ENCODE measurements around the gene ZSCAN2. TPM values are rescaled to one million over a fixed set of nuclear protein-coding genes. Genes with fewer than 3 reads are reported as not detected.
"Not testable (repeated sequence)": the region's sequence is repeated elsewhere in the genome, so short reads cannot be mapped to it uniquely, and the experiment has no call there.

The ZSCAN2 gene
- total RNA-seq, 1 experiment from 2014 or later = 7.8 TPM

GRCh38 chr15:84638103-84638502 is 37.3 kb downstream of the ZSCAN2 start:
- DNase-seq (ENCODE audit: low read depth) = no peak

- not testable (repeated sequence) for DNase-seq (ENCODE audit: low read depth)
These were observed 41.1 kb downstream of the ZSCAN2 start for GRCh38 chr15:84641871-84642270.

DNA sequence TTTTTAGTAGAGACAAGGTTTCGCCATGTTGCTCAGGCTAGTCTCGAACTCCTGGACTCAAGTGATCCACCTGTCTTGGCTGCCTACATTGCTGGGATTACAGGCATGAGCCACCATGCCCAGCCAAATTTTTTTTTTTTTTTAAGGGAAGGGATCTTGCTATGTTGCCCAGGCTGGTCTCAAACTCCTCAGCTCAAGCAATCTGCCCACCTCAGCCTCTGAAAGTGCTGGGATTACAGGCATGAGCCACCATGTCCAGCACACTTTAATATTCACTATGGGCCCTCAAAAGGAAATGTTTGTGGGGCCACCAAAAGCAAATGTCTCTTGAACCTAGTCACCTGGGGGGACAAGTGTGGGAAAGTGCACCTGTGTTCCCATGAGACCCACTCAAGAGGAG is 41.8 kb downstream of the ZSCAN2 start:
- not testable (repeated sequence) for DNase-seq (ENCODE audit: low read depth)

DNA sequence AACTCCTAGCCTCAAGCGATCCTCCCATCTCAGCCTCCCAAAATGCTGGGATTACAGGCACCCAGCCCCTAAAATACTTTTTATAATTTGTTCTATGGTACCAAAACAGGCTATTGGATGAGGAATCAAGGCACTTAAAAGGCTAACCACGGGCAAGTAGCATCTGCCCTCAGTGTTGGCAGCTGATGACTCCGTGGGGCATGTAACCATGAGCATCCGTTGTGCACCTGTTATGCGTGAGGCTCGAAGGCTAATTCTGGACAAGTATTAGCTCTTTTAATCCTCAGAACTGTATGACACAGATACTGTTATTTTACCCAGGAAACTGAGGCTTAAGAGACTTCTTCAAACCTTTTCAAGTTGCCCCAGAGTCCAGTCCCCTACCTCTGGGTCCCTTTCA is 43.0 kb downstream of the ZSCAN2 start:
- DNase-seq (ENCODE audit: low read depth) = no peak

- DNase-seq (ENCODE audit: low read depth) = no peak
These were observed 44.7 kb downstream of the ZSCAN2 start for GRCh38 chr15:84645496-84645895.

- DNase-seq (ENCODE audit: low read depth) = no peak
These were observed 45.2 kb downstream of the ZSCAN2 start for GRCh38 chr15:84645997-84646396.

DNA sequence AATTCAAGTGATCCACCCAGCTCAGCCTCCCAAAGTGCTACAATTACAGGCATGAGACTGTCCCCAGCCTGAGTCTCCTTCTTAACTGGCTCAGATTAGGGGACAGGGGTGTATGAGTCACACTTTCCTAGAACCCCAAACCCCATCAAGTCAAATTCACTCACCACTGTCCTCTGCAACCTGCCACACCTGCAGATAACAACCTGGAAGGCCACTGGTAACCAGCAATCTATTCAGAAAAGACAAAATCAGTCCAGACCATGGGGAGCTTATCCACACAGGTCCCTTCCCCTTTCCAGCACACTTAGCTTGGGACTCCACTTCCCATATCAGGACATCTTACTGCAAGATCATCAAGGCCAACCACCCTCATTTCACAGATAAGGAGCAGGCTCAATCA is 46.9 kb downstream of the ZSCAN2 start:
- DNase-seq (ENCODE audit: low read depth) = no peak

- DNase-seq (ENCODE audit: low read depth) = no peak
These were observed 47.7 kb downstream of the ZSCAN2 start for GRCh38 chr15:84648539-84648938.

GRCh38 chr15:84649706-84650105 is 48.9 kb downstream of the ZSCAN2 start:
- DNase-seq (ENCODE audit: low read depth) = peak; percentile 45

DNA sequence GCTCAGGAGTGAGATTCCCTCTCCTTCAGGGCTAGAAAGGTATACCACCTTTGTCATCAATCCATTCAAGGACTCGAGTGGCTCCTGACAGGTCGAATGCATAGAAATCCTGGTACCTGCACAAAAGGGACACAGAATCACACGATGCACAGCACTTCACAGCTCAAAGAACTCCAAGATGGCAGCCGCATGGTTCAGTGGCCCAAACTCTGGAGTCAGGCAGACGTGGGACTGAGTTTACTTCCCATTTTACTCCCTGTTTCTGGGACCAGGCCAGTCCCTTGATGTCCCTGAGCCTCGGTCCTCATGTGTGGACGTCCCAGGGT is 52.7 kb downstream of the ZSCAN2 start:
- DNase-seq (ENCODE audit: low read depth) = no peak

- peak; percentile 93 for DNase-seq (ENCODE audit: low read depth)
These were observed 53.3 kb downstream of the ZSCAN2 start, which contains the start of gene WDR73 for GRCh38 chr15:84653910-84654688. TSS of gene WDR73 (minus strand) at chr15:84654283. CDS start at chr15:84654274, 9 bp downstream.

- DNase-seq (ENCODE audit: low read depth) = peak; percentile 83
These were observed 54.1 kb downstream of the ZSCAN2 start for GRCh38 chr15:84654689-84655453.

DNA sequence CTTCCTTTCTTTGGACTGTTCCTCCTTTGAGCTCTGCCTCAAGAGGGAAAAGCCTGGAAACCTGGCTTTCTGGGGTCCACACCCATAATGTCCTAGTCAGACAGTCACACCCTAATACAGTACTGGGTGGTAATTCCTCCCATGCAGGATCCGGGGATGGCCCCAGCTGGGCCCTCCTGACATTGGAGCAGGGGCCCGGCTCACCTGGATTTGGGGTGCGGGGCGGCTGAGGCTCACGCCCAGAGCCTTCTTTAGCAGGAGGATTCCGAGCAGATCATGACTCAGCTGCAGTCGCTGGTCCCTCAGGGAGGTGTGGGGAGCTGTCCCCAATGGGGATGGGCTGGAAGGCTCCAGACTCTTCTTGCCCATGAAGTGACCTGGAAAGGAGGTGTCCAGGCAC is 56.2 kb downstream of the ZSCAN2 start:
- no peak for DNase-seq (ENCODE audit: low read depth)

DNA sequence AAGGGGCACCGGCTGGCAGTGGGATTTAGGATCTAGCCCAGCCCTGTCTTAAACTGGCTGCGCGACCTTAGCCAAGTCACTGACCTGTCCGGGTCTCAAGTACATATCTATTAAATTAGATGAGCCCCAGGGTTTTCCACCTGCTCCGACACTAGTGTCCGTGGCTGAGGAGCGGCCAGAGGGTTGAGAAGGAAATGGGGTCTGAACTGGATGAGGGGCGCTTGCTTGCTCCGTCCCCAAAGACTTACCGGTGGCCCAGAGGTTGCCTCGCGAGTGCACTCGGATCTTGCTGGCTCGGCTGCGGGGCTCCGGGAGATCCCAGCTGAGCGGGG is 56.9 kb downstream of the ZSCAN2 start:
- DNase-seq (ENCODE audit: low read depth) = no peak

GRCh38 chr15:84658080-84658787 is 57.4 kb downstream of the ZSCAN2 start, which contains the start of gene NMB:
TSS of gene NMB (minus strand) at chr15:84658199. CDS start at chr15:84658152, 47 bp downstream.
- DNase-seq (ENCODE audit: low read depth) = peak; percentile 84

GRCh38 chr15:84658788-84659411 is 58.1 kb downstream of the ZSCAN2 start:
- no peak for DNase-seq (ENCODE audit: low read depth)

- DNase-seq (ENCODE audit: low read depth) = no peak
These were observed 59.3 kb downstream of the ZSCAN2 start for GRCh38 chr15:84659904-84660781.

DNA sequence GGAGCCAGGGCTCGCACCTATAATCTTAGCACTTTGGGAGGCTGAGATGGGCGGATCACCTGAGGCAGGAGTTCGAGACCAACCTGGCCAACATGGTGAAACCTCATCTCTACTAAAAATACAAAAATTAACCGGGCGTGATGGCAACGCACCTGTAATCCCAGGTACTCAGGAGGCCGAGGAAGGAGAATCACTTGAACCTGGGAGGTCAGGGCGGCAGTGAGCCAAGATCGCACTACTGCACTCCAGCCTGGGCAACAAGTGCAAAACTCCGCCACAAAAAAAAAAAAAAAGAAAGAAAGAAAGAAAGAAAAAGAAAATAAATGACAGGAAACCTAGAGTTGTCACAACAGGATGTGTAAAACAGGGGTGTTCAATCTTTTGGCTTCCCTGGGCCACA is 60.2 kb downstream of the ZSCAN2 start:
- DNase-seq (ENCODE audit: low read depth) = no peak

- DNase-seq (ENCODE audit: low read depth) = no peak
These were observed 65.6 kb downstream of the ZSCAN2 start for GRCh38 chr15:84666373-84666772.

DNA sequence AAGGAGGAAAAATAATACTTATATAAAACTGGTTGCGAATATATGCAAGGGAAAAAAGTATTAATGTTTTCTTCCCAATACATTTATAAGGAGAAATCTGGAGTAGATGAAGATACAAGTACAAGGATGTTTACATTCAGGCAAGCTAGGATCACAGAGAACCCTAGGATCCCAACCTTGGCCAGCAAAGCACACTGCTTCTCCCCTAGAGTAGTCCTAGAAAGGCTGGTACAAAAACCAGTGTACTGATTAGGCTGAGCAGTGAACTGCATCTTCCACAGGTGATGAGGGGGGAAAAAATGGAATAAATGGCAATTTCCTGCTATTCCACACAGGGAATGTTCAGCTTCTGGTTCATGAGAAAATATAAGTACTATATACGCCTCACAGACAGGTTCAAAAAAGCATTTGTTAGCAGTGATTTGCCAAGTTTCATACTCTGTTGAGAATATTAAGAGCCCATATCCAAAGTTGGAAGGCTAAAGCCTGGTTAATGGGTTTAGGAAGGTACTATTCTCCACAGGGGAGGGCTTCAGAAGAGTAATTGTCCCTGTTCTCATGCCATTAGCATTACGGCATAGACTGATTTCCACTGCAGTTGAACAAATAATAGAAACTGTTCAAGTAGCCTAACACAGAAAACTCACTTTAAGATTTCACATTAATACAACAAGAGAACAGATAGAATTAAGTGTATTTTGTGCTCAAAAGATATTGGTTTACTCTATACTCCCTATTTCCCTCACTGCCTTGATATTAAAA is 67.6 kb downstream of the ZSCAN2 start:
- DNase-seq (ENCODE audit: low read depth) = no peak
